SK-N-SH (cell line): Measurements from ENCODE around the gene MEF2A. TPM values are rescaled to one million over a fixed set of nuclear protein-coding genes. Genes with fewer than 3 reads are reported as not detected.
A peak's percentile ranks its signal among the peaks of the same experiment; 100 is the strongest.

Source experiments
- CTCF ChIA-PET: fragments of 300-600, 350-600 bp; formaldehyde crosslinking; extraction: SDS; loops from one replicate; lab custom pipeline; 2021; lab: Yijun Ruan, JAX
- POLR2A ChIA-PET: fragments of 350-600 bp; sonication (Branson Sonifier 250); formaldehyde crosslinking; extraction: SDS; loops from one replicate; lab custom pipeline; 2020; ENCODE audit warnings: antibody characterized with exemption, inconsistent platforms; lab: Yijun Ruan, JAX
- DNase-seq: peaks from one replicate; pipeline ENCODE4 v3.0.0; 2012
- H2AFZ ChIP-seq: fragments of 200-600 bp; sonication (generic); 2 replicates; pipeline ENCODE4 v1.8.1; 2016; ENCODE audit warnings: antibody characterized with exemption, mild to moderate bottlenecking, low read depth
- H3F3A ChIP-seq: fragments of 200-600 bp; sonication (generic); replicated peaks from 2 replicates; pipeline ENCODE3; 2016; ENCODE audit warnings: antibody characterized with exemption, mild to moderate bottlenecking; ENCODE audit not compliant: insufficient read depth
- H3K27ac ChIP-seq, 2 experiments: fragments of 200-500 bp in 1 of 2; fragments of 200-600 bp in 1 of 2; sonication (Bioruptor generic) in 1 of 2; sonication (generic), shearing (Covaris generic) in 1 of 2; 2 replicates each; pipeline versions ENCODE4 v1.5.1 to v1.6.1; 2014 to 2016; ENCODE audit warnings: low read depth in 2 of 2, inconsistent platforms in 1 of 2, low read length in 1 of 2, mild to moderate bottlenecking in 1 of 2, mixed read lengths in 1 of 2
- H3K27me3 ChIP-seq: fragments of 200-600 bp; sonication (generic), shearing (Covaris generic); 2 replicates; pipeline ENCODE4 v1.6.1; 2016; ENCODE audit warnings: mixed run types; ENCODE audit not compliant: insufficient read depth
- H3K36me3 ChIP-seq, 2 experiments: fragments of 200-500 bp in 1 of 2; fragments of 200-600 bp in 1 of 2; sonication (Bioruptor generic) in 1 of 2; sonication (generic) in 1 of 2; replicated peaks in 1 of 2; 2 replicates each; pipeline versions ENCODE3 to v1.5.1; 2014 to 2016; ENCODE audit warnings: low read length in 1 of 2, mild to moderate bottlenecking in 1 of 2; ENCODE audit not compliant: insufficient read depth in 2 of 2, control insufficient read depth in 1 of 2
- H3K4me1 ChIP-seq, 2 experiments: fragments of 200-500 bp in 1 of 2; fragments of 200-600 bp in 1 of 2; sonication (Bioruptor generic) in 1 of 2; sonication (generic), shearing (Covaris generic) in 1 of 2; 2 replicates each; pipeline versions ENCODE4 v1.5.1 to v1.6.1; 2014 to 2016; ENCODE audit warnings: low read depth in 1 of 2, low read length in 1 of 2, mixed run types in 1 of 2; ENCODE audit not compliant: insufficient read depth in 2 of 2, control insufficient read depth in 1 of 2
- H3K4me2 ChIP-seq: fragments of 200-600 bp; sonication (generic), shearing (Covaris generic); 2 replicates; pipeline ENCODE4 v1.6.1; 2017; ENCODE audit warnings: mixed run types
- H3K4me3 ChIP-seq, 2 experiments: fragments of 200-500 bp in 1 of 2; fragments of 200-600 bp in 1 of 2; sonication (Bioruptor generic) in 1 of 2; sonication (generic), shearing (Covaris generic) in 1 of 2; 2 replicates each; pipeline versions ENCODE4 v1.5.1 to v1.8.1; 2014 to 2016; ENCODE audit warnings: low read depth in 2 of 2, inconsistent platforms in 1 of 2, low read length in 1 of 2, mild to moderate bottlenecking in 1 of 2, mixed read lengths in 1 of 2, moderate library complexity in 1 of 2
- H3K79me2 ChIP-seq: fragments of 200-600 bp; sonication (generic); 2 replicates; pipeline ENCODE4 v1.8.1; 2017; ENCODE audit warnings: mild to moderate bottlenecking; ENCODE audit not compliant: insufficient read depth
- H3K9ac ChIP-seq: fragments of 200-600 bp; sonication (generic); 2 replicates; pipeline ENCODE4 v1.6.1; 2017; ENCODE audit warnings: mixed run types
- H3K9me2 ChIP-seq: fragments of 200-600 bp; sonication (generic); 2 replicates; pipeline ENCODE4 v1.6.1; 2017; ENCODE audit warnings: mixed run types
- H3K9me3 ChIP-seq: fragments of 200-600 bp; sonication (generic); 2 replicates; pipeline ENCODE4 v1.6.1; 2017; ENCODE audit warnings: mixed run types, mild to moderate bottlenecking, moderate library complexity
- H4K20me1 ChIP-seq: fragments of 200-600 bp; sonication (generic); 2 replicates; pipeline ENCODE4 v1.6.1; 2017; ENCODE audit warnings: mild to moderate bottlenecking, mixed run types; ENCODE audit not compliant: insufficient read depth
- ELF1 ChIP-seq: IDR thresholded peaks from 2 replicates; pipeline ENCODE4 v1.4.0; 2012
- EZH2phosphoT487 ChIP-seq: fragments of 200-600 bp; sonication (generic); IDR thresholded peaks from 2 replicates; pipeline ENCODE4 v1.6.1; 2017; ENCODE audit warnings: low read depth, mixed run types, mild to moderate bottlenecking, antibody characterized with exemption, moderate library complexity, borderline replicate concordance
- FOXJ3 ChIP-seq: sonication (generic); formaldehyde crosslinking; IDR thresholded peaks from 2 replicates; pipeline ENCODE4 v1.5.1; 2020; ENCODE audit warnings: mild to moderate bottlenecking, missing genetic modification reagents
- GABPA ChIP-seq: IDR thresholded peaks from 2 replicates; pipeline ENCODE4 v1.4.0; 2012; ENCODE audit warnings: low read depth, mild to moderate bottlenecking
- JUND ChIP-seq: IDR thresholded peaks from 2 replicates; pipeline ENCODE4 v1.4.0; 2012
- MEF2A ChIP-seq: IDR thresholded peaks from 2 replicates; pipeline ENCODE4 v1.4.0; 2012; ENCODE audit warnings: low read depth, borderline replicate concordance
- RAD21 ChIP-seq: IDR thresholded peaks from 2 replicates; pipeline ENCODE4 v1.6.1; 2012; ENCODE audit warnings: mild to moderate bottlenecking, low read length
- SMC3 ChIP-seq: IDR thresholded peaks from 2 replicates; pipeline ENCODE4 v1.6.1; 2012; ENCODE audit warnings: low read depth, low read length, improper control_type of control experiment
- YY1 ChIP-seq: IDR thresholded peaks from 2 replicates; pipeline ENCODE4 v1.4.0; 2012; ENCODE audit warnings: low read depth, mild to moderate bottlenecking
- WGBS: methylation state at CpG from one replicate; pipeline ENCODE4 v1.1.6; 2017; ENCODE audit warnings: low lambda C conversion rate; 5-methylcytosine and 5-hydroxymethylcytosine counted together
- polyA plus RNA-seq, 3 experiments: library from polyadenylated mRNA; depleted of rRNA; stranded (reverse); fragments of >200 nt; gene quantifications; 2 replicates each; pipeline ENCODE4 v1.2.3, GENCODE V29; 2012
- TF ChIP-seq, protein P1 (sequence below): IDR thresholded peaks from 2 replicates; pipeline ENCODE4 v1.4.0; 2012; ENCODE audit warnings: low read depth
- TF ChIP-seq, protein P2 (sequence below): IDR thresholded peaks from 2 replicates; pipeline ENCODE4 v1.6.1; 2012; ENCODE audit warnings: mild to moderate bottlenecking, low read depth, low read length, moderate library complexity
- TF ChIP-seq, protein P3 (sequence below): fragments of 150-350 bp; IDR thresholded peaks from 2 replicates; pipeline ENCODE4 v1.6.1; 2017; ENCODE audit warnings: antibody characterized with exemption, low read length, low read depth, borderline replicate concordance
- TF ChIP-seq, protein P4 (sequence below): fragments of 200-600 bp; sonication (generic); IDR thresholded peaks from 2 replicates; pipeline ENCODE4 v1.6.1; 2017; ENCODE audit warnings: antibody characterized with exemption, mild to moderate bottlenecking, moderate library complexity

The MEF2A gene
- polyA plus RNA-seq, 1 of the 3 experiments (the other 2 are of a cell fraction): 20.9 TPM

GRCh38 chr15:99753066-99753465 is 187.3 kb downstream of the MEF2A start:
- ChIA-PET POLR2A (no interaction called here), CTCF (interaction anchor here (0.9 to 2.5 kb wide), 7 partner anchors 10 to 481 kb away, joined by 3 to 12 read pairs (median 5); partner anchors contain the start of gene LYSMD4)
- no peak overlapping the region for H3K27ac ChIP-seq
- no peak overlapping the region for H3K4me2 ChIP-seq
- no peaks in the 10 kb centered on the region for H4K20me1 ChIP-seq
- TF ChIP-seq ELF1: no peak
- TF ChIP-seq, protein P1, sequence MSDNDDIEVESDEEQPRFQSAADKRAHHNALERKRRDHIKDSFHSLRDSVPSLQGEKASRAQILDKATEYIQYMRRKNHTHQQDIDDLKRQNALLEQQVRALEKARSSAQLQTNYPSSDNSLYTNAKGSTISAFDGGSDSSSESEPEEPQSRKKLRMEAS: no peak
- no peak for TF ChIP-seq FOXJ3 (CRISPR knock-in tag)
- TF ChIP-seq, protein P2, sequence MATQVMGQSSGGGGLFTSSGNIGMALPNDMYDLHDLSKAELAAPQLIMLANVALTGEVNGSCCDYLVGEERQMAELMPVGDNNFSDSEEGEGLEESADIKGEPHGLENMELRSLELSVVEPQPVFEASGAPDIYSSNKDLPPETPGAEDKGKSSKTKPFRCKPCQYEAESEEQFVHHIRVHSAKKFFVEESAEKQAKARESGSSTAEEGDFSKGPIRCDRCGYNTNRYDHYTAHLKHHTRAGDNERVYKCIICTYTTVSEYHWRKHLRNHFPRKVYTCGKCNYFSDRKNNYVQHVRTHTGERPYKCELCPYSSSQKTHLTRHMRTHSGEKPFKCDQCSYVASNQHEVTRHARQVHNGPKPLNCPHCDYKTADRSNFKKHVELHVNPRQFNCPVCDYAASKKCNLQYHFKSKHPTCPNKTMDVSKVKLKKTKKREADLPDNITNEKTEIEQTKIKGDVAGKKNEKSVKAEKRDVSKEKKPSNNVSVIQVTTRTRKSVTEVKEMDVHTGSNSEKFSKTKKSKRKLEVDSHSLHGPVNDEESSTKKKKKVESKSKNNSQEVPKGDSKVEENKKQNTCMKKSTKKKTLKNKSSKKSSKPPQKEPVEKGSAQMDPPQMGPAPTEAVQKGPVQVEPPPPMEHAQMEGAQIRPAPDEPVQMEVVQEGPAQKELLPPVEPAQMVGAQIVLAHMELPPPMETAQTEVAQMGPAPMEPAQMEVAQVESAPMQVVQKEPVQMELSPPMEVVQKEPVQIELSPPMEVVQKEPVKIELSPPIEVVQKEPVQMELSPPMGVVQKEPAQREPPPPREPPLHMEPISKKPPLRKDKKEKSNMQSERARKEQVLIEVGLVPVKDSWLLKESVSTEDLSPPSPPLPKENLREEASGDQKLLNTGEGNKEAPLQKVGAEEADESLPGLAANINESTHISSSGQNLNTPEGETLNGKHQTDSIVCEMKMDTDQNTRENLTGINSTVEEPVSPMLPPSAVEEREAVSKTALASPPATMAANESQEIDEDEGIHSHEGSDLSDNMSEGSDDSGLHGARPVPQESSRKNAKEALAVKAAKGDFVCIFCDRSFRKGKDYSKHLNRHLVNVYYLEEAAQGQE: no peak
- no peak for TF ChIP-seq YY1
- TF ChIP-seq, protein P3, sequence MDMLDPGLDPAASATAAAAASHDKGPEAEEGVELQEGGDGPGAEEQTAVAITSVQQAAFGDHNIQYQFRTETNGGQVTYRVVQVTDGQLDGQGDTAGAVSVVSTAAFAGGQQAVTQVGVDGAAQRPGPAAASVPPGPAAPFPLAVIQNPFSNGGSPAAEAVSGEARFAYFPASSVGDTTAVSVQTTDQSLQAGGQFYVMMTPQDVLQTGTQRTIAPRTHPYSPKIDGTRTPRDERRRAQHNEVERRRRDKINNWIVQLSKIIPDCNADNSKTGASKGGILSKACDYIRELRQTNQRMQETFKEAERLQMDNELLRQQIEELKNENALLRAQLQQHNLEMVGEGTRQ: no peak
- no peak for TF ChIP-seq MEF2A
- no peak for TF ChIP-seq JUND
- no peak overlapping the region for H3K9ac ChIP-seq
- H2AFZ ChIP-seq: no peak overlapping the region
- H3K36me3 ChIP-seq: no peaks in the 10 kb centered on the region
- no peaks in the 10 kb centered on the region for H3F3A ChIP-seq
- WGBS: 70% methylated on average over 4 of the region's 4 CpGs
- H3K27me3 ChIP-seq: no peaks in the 10 kb centered on the region
- no peak overlapping the region for H3K4me3 ChIP-seq
- no peaks in the 10 kb centered on the region for H3K79me2 ChIP-seq
- H3K4me1 ChIP-seq: no peaks in the 10 kb centered on the region; a peak in 1 of 4 replicates
- H3K9me3 ChIP-seq: no peaks in the 10 kb centered on the region
- DNase-seq: no peak
- H3K9me2 ChIP-seq: no peaks in the 10 kb centered on the region

DNA sequence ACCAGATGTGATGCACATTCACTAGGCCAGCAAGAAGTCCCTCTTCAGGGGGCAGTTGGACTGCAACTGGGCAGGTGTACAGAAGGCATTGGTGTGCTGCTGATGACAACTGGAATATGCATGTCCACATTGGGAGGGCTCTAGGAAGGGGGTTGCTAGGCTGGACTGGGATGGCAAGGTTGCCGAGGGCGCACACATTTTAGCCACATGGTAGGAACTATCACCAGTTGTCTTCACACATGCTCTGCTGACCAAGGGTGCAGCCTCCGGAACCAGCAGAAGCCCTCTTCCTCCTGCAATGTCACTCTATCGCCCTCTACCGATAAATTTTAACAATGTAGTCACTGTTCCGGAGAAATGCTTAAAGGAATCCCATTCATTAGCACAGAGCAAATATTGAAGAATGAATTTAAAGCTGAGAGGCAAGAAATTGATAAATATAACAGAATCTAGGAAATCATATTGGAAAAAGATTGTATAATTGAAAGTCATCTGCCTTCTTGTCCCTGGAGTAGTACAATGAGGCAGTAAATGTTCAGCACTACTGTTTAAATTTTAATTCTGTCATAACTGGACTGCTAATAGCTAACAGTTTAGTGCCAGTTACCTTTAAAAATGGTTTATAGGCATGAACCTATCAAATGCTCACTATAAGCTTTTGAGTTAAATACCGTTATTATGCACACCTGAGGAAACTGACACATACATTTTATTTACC is 190.1 kb downstream of the MEF2A start:
- no peak overlapping the region for H3K4me2 ChIP-seq
- ChIA-PET CTCF (interaction anchor here (0.5 to 2.4 kb wide), 44 partner anchors 8 to 688 kb away, joined by 3 to 26 read pairs (median 3); no protein-coding TSS in a partner anchor), POLR2A (no interaction called here)
- H4K20me1 ChIP-seq: no peaks in the 10 kb centered on the region
- H3F3A ChIP-seq: no peaks in the 10 kb centered on the region
- H3K27me3 ChIP-seq: no peaks in the 10 kb centered on the region
- no peaks in the 10 kb centered on the region for H3K79me2 ChIP-seq
- no peaks in the 10 kb centered on the region for H3K9me2 ChIP-seq
- H3K36me3 ChIP-seq: no peaks in the 10 kb centered on the region
- H3K4me1 ChIP-seq: no peaks in the 10 kb centered on the region; a peak in 1 of 4 replicates
- 3% methylated on average over 7 of the region's 7 CpGs for WGBS
- no peak overlapping the region for H2AFZ ChIP-seq
- no peaks in the 10 kb centered on the region for H3K9me3 ChIP-seq
- no peak overlapping the region for H3K9ac ChIP-seq
- peak; percentile 68 for TF ChIP-seq SMC3
- TF ChIP-seq GABPA: 0 out of 2 replicates have a peak, but pooled peaks have one; percentile 20
- TF ChIP-seq, protein P4, sequence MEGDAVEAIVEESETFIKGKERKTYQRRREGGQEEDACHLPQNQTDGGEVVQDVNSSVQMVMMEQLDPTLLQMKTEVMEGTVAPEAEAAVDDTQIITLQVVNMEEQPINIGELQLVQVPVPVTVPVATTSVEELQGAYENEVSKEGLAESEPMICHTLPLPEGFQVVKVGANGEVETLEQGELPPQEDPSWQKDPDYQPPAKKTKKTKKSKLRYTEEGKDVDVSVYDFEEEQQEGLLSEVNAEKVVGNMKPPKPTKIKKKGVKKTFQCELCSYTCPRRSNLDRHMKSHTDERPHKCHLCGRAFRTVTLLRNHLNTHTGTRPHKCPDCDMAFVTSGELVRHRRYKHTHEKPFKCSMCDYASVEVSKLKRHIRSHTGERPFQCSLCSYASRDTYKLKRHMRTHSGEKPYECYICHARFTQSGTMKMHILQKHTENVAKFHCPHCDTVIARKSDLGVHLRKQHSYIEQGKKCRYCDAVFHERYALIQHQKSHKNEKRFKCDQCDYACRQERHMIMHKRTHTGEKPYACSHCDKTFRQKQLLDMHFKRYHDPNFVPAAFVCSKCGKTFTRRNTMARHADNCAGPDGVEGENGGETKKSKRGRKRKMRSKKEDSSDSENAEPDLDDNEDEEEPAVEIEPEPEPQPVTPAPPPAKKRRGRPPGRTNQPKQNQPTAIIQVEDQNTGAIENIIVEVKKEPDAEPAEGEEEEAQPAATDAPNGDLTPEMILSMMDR: peak; percentile 83
- TF ChIP-seq RAD21: peak; percentile 84
- no peak for TF ChIP-seq EZH2phosphoT487
- no peak for TF ChIP-seq JUND
- peak; percentile 68 for DNase-seq
- no peak overlapping the region; a peak in 1 of 4 replicates for H3K4me3 ChIP-seq
- H3K27ac ChIP-seq: no peak overlapping the region
